K562 (cell line): ENCODE results near the gene TCF23. TPM values are rescaled to one million over a fixed set of nuclear protein-coding genes. Genes with fewer than 3 reads are reported as not detected.
A peak's percentile ranks its signal among the peaks of the same experiment; 100 is the strongest.

Experiments used
- ATAC-seq: fragments of 200-7000 bp; cut with Tn5 transposase; 3 replicates; pipeline ENCODE4 v1.9.1; 2020; ENCODE audit warnings: moderate library complexity
- BruUV-seq: library from RNA; stranded (reverse); fragments of 400-500 nt; replicated peaks from 2 replicates; lab custom pipeline; 2021; lab: Mats Ljungman, UMichigan
- CTCF ChIA-PET: fragments of 300-600 bp; formaldehyde crosslinking; extraction: SDS; loops from one replicate; lab custom pipeline; 2021; ENCODE audit warnings: low intra/inter-chr PET ratio; lab: Yijun Ruan, JAX
- POLR2A ChIA-PET: fragments of 300-600, 350-650 bp; sonication (Branson Sonifier 250); formaldehyde crosslinking; extraction: SDS; loops from one replicate; lab custom pipeline; 2021; ENCODE audit warnings: antibody characterized with exemption, inconsistent platforms; lab: Yijun Ruan, JAX
- DNase-seq, 4 experiments: peaks; one replicate each; pipeline versions ENCODE4 v3.0.0 to v3.0.0-alpha.2; 2011 to 2018; ENCODE audit warnings: low spot score in 3 of 4, mixed read lengths in 3 of 4; ENCODE audit errors: extremely low read depth in 1 of 4
- FAIRE-seq: peaks from 2 replicates; lab custom pipeline; 2011; peaks lifted over from hg19 to GRCh38; lab: Jason Lieb, UNC
- H2AFZ ChIP-seq: 2 replicates; pipeline ENCODE4 v1.6.0; 2011; ENCODE audit warnings: low read depth, low read length, control low read depth, inconsistent platforms
- H3K27ac ChIP-seq: fragments of 200-600 bp; 3 replicates; pipeline ENCODE4 v1.8.0; 2011; ENCODE audit warnings: low read depth, mild to moderate bottlenecking, control low read depth, inconsistent platforms, low read length, moderate library complexity, mixed read lengths; ENCODE audit errors: extremely low read depth
- H3K27me3 ChIP-seq, 2 experiments: fragments of 300-600 bp in 1 of 2; 2 replicates in 1 of 2; 3 replicates in 1 of 2; pipeline versions ENCODE4 v1.6.0 to v1.8.0; 2011; ENCODE audit warnings: inconsistent platforms in 2 of 2, low read length in 2 of 2, mild to moderate bottlenecking in 1 of 2, mixed read lengths in 1 of 2, moderate library complexity in 1 of 2; ENCODE audit not compliant: control insufficient read depth in 2 of 2, insufficient read depth in 2 of 2
- H3K36me3 ChIP-seq: fragments of 300-600 bp; 3 replicates; pipeline ENCODE4 v1.8.0; 2011; ENCODE audit warnings: mild to moderate bottlenecking, low read length, inconsistent platforms; ENCODE audit not compliant: control insufficient read depth, insufficient read depth
- H3K4me1 ChIP-seq, 2 experiments: fragments of 200-600 bp in 1 of 2; replicated peaks in 1 of 2; 2 replicates in 1 of 2; 3 replicates in 1 of 2; pipeline versions ENCODE4 v1.5.1 to v1.8.0; 2011; ENCODE audit warnings: inconsistent platforms in 2 of 2, low read length in 2 of 2, mild to moderate bottlenecking in 1 of 2, mixed read lengths in 1 of 2, moderate library complexity in 1 of 2; ENCODE audit not compliant: control insufficient read depth in 2 of 2, insufficient read depth in 2 of 2
- H3K4me2 ChIP-seq: 2 replicates; pipeline ENCODE4 v1.6.1; 2011; ENCODE audit warnings: low read length, control low read depth, inconsistent platforms, mixed read lengths; ENCODE audit not compliant: insufficient read depth
- H3K4me3 ChIP-seq: fragments of 200-600 bp; sonication (generic), shearing (Covaris generic); 2 replicates; pipeline ENCODE4 v1.5.1; 2016; ENCODE audit warnings: control low read depth, inconsistent platforms
- H3K79me2 ChIP-seq: fragments of 200-600 bp; 3 replicates; pipeline ENCODE4 v1.8.0; 2011; ENCODE audit warnings: low read length, inconsistent platforms; ENCODE audit not compliant: control insufficient read depth, insufficient read depth
- H3K9ac ChIP-seq, 2 experiments: 2 replicates each; pipeline versions ENCODE4 v1.6.0 to v1.6.1; 2011; ENCODE audit warnings: low read depth in 2 of 2, low read length in 2 of 2, control low read depth in 1 of 2, inconsistent platforms in 1 of 2, mild to moderate bottlenecking in 1 of 2, mixed read lengths in 1 of 2; ENCODE audit not compliant: insufficient read depth in 1 of 2
- H3K9me1 ChIP-seq: one replicate; pipeline ENCODE4 v1.6.0; 2011; ENCODE audit warnings: inconsistent platforms, mild to moderate bottlenecking, low read length, moderate library complexity; ENCODE audit not compliant: control insufficient read depth, insufficient read depth
- H3K9me3 ChIP-seq: replicated peaks from 2 replicates; pipeline ENCODE4 v1.5.1; 2011; ENCODE audit warnings: low read depth, low read length, inconsistent platforms; ENCODE audit not compliant: control insufficient read depth, insufficient read depth
- H4K20me1 ChIP-seq: replicated peaks from 2 replicates; pipeline ENCODE4 v1.6.1; 2011; ENCODE audit warnings: low read length, inconsistent platforms, mixed read lengths; ENCODE audit not compliant: control insufficient read depth, insufficient read depth
- ARID3B ChIP-seq: fragments of 250-450 bp; sonication (Bioruptor Pico); IDR thresholded peaks from 2 replicates; pipeline ENCODE4 v1.4.0; 2020; ENCODE audit warnings: borderline replicate concordance
- CREB3L1 ChIP-seq: fragments of 450-650 bp; IDR thresholded peaks from 2 replicates; pipeline ENCODE4 v1.6.1; 2014; ENCODE audit warnings: low read depth, mild to moderate bottlenecking, moderate library complexity, borderline replicate concordance
- E2F4 ChIP-seq: sonication (generic); formaldehyde crosslinking; IDR thresholded peaks from 2 replicates; pipeline ENCODE4 v1.8.0; 2022; ENCODE audit warnings: mild to moderate bottlenecking, low read depth, missing genetic modification reagents
- GTF2A2 ChIP-seq: IDR thresholded peaks from 2 replicates; pipeline ENCODE4 v1.6.1; 2016; ENCODE audit warnings: mild to moderate bottlenecking, missing genetic modification characterization, missing compliant biosample characterization
- MAX ChIP-seq: sonication (generic); formaldehyde crosslinking; IDR thresholded peaks from 2 replicates; pipeline ENCODE4 v1.9.0; 2022; ENCODE audit warnings: mild to moderate bottlenecking, missing genetic modification reagents
- MXI1 ChIP-seq: IDR thresholded peaks from 2 replicates; pipeline ENCODE4 v1.6.1; 2011; ENCODE audit warnings: low read depth, mild to moderate bottlenecking, improper control_type of control experiment, low read length
- NFIC ChIP-seq: fragments of 450-650 bp; IDR thresholded peaks from 2 replicates; pipeline ENCODE4 v1.6.1; 2017; ENCODE audit warnings: mild to moderate bottlenecking, inconsistent platforms
- SIRT6 ChIP-seq: IDR thresholded peaks from one replicate; pipeline ENCODE4 v1.6.1; 2012; ENCODE audit warnings: low read depth, mild to moderate bottlenecking, control low read depth, inconsistent platforms, low read length, moderate library complexity
- ZNF398 ChIP-seq: fragments of 250-450 bp; sonication (Bioruptor Pico); IDR thresholded peaks from 2 replicates; pipeline ENCODE4 v1.8.0; 2021; ENCODE audit warnings: moderate library complexity, mild to moderate bottlenecking, inconsistent platforms
- ZNF644 ChIP-seq: fragments of 200-800 bp; sonication (Bioruptor generic); IDR thresholded peaks from 2 replicates; pipeline ENCODE4 v1.6.1; 2016; ENCODE audit warnings: low read depth, missing genetic modification characterization, missing compliant biosample characterization
- WGBS: fragments of 100-300 bp; shearing (Covaris generic); methylation state at CpG from one replicate; pipeline ENCODE4 v1.1.6; 2016; ENCODE audit warnings: low coverage, mixed read lengths; ENCODE audit not compliant: insufficient coverage; ENCODE audit errors: missing lambda C conversion rate; 5-methylcytosine and 5-hydroxymethylcytosine counted together
- in situ Hi-C: fragments of 300-500 bp; cut with MboI; formaldehyde crosslinking; loops from 4 replicates; pipeline ENCODE4 v1.15.0; 2018; ENCODE audit warnings: inconsistent platforms, mixed read lengths
- intact Hi-C: fragments of 100-400 bp; cut with micrococcal nuclease; formaldehyde crosslinking; loops from 2 replicates; pipeline ENCODE4 v1.14.2; 2022
- polyA plus RNA-seq, 8 experiments: library from polyadenylated mRNA; depleted of rRNA in 4 of 8; stranded (reverse) in 5 of 8; unstranded in 3 of 8; fragments of >200 nt; fragmentation: Nextera tagmentation in 2 of 8; fragmentation: Illumina TruSeq in 1 of 8; extraction: Ambion mirVana in 2 of 8; extraction: Trizol in 1 of 8; gene quantifications; 2 replicates each; pipeline versions ENCODE4 v1.2.1 to v1.2.3, GENCODE V29; 2011 to 2014; ENCODE audit warnings: inconsistent platforms in 1 of 8, missing spikeins in 1 of 8
- total RNA-seq, 7 experiments: library from RNA; depleted of rRNA in 6 of 7; stranded (reverse); fragments of >200 nt in 6 of 7; fragmentation: Illumina TruSeq in 2 of 7; extraction: Trizol in 2 of 7; gene quantifications; 2 replicates each; pipeline versions ENCODE4 v1.2.1 to v1.2.3, GENCODE V29; 2011 to 2021; ENCODE audit warnings: low replicate concordance in 1 of 7
- TF ChIP-seq, protein P1 (sequence below): sonication (generic); formaldehyde crosslinking; IDR thresholded peaks from 2 replicates; pipeline ENCODE4 v1.8.1; 2023; ENCODE audit warnings: mild to moderate bottlenecking, missing genetic modification reagents, moderate library complexity

Gene TCF23
- total and polyA plus RNA-seq, 9 of the 15 experiments (the other 6 are each of a cell fraction or from before 2014, with no cell fraction given), result 0.07 TPM; not detected in 8

GRCh38 chr2:27133195-27133875, 15.5 kb upstream of the TCF23 start:
- BruUV-seq, result TSS peak; percentile 66
- no peak for TF ChIP-seq ZNF644 (tag)
- peak; percentile 66 for TF ChIP-seq NFIC
- no peak for TF ChIP-seq MXI1
- TF ChIP-seq, protein P1, sequence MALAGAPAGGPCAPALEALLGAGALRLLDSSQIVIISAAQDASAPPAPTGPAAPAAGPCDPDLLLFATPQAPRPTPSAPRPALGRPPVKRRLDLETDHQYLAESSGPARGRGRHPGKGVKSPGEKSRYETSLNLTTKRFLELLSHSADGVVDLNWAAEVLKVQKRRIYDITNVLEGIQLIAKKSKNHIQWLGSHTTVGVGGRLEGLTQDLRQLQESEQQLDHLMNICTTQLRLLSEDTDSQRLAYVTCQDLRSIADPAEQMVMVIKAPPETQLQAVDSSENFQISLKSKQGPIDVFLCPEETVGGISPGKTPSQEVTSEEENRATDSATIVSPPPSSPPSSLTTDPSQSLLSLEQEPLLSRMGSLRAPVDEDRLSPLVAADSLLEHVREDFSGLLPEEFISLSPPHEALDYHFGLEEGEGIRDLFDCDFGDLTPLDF (CRISPR knock-in tag), result no peak
- no peak for TF ChIP-seq SIRT6
- TF ChIP-seq ZNF398 (CRISPR knock-in tag), result no peak
- 0 out of 2 replicates have a peak, but pooled peaks have one; percentile 5 for TF ChIP-seq MAX (CRISPR knock-in tag)
- no peak for TF ChIP-seq E2F4
- TF ChIP-seq ARID3B, result no peak
- no peak for TF ChIP-seq CREB3L1
- TF ChIP-seq GTF2A2 (tag), result no peak

More at GRCh38 chr2:27133195-27133875, 15.5 kb upstream of the TCF23 start:
- H2AFZ ChIP-seq, result no peak overlapping the region
- DNase-seq (peak in 3 of 4 experiments; percentile 30 to 38 (median 34)), FAIRE-seq (no peak), ATAC-seq (0 out of 3 replicates have a peak, but pooled peaks have one; percentile 1)
- no peaks in the 10 kb centered on the region; the same call in 1 of the 2 replicates for H3K9me3 ChIP-seq
- POLR2A ChIA-PET, result interaction anchor here (0.5 to 2.1 kb wide), 7 partner anchors 9 to 281 kb away, joined by 3 to 12 read pairs (median 4); partner anchors contain the start of gene ABHD1
- peak overlapping the region; percentile 95 to 99 for H3K9ac ChIP-seq
- peaks cover 21% of the 10 kb centered on the region for H3K79me2 ChIP-seq
- CTCF ChIA-PET, result interaction anchor here (0.5 to 1.3 kb wide), 3 partner anchors 9 to 58 kb away, joined by 3 to 5 read pairs (median 3); no protein-coding TSS in a partner anchor
- peaks cover 15 to 35% of the 10 kb centered on the region in 2 experiments; a peak in 4 of 5 replicates for H3K4me1 ChIP-seq
- no peaks in the 10 kb centered on the region; the same call in 1 of the 2 replicates for H4K20me1 ChIP-seq
- H3K4me3 ChIP-seq, result peak overlapping the region; percentile 98
- peak overlapping the region; percentile 80 for H3K4me2 ChIP-seq
- H3K9me1 ChIP-seq, result peaks cover 8% of the 10 kb centered on the region
- H3K27me3 ChIP-seq, result no peaks in the 10 kb centered on the region
- peak overlapping the region; percentile 85; the same call in 2 of the 3 replicates for H3K27ac ChIP-seq
- in situ Hi-C loops (no loop called here), intact Hi-C loops (no loop called here)
- peaks cover 42% of the 10 kb centered on the region; the same call in 2 of the 3 replicates for H3K36me3 ChIP-seq
- 33% methylated on average over 12 of the region's 14 CpGs for WGBS
